ENCODE data around the gene ZKSCAN1.

DNA sequence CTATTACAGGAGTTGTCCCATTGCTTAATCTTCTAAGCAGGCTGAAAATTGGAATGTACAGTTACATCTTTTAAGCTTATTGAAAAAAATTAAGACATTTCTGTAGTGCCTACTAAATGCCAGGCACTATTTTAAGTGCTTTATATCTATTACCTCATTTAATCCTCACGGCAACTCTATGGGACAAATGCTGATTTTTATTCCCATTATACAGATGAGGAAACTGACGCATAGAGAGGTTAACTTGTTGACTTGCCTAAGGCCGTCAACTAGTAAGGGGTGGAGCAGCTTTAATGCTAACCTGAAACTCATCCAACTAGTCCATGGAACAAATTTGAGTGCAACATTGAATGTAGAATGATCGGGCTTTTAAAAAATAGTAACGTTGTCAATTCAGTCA is 2.5 kb downstream of the ZKSCAN1 start:
- TF ChIP-seq CTCF (IDR thresholded peaks at IDR 0.05) (no peak), POLR2A (IDR thresholded peaks at IDR 0.05) (no peak)
